ENCODE data around the gene MRPL14.

Gene MRPL14

DNA sequence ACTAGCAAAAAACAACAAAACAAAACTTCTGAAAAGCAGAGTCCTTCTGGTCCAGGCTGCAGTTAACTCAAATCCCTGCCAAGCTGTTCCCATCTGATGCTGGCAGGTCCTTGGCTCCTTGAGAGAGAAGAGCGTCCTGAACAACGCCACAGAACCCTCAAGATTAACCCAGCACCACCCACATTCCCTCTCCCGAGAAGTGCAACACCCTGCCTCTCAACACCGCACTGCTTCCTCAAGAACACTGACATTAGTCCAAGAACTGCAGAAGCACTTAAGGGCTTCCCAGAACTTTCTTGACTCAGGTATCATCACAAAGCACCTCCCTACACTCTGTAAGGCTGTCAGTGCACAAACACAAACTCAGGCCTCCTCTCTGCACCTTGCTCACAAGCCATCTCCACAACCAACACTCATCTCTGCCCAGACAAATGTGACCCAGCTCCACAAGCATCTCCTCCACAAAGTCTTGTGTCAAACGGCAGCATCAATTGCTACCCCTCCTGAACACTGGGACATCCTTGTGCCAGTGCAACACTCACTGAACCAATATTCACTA, 7.5 kb downstream of the MRPL14 start:
- Histone ChIP-seq H3K27me3 (replicated peaks; ENCODE audit: control insufficient read depth, insufficient read depth, low read length) (no peaks in the 10 kb centered on the region), H3K4me3 (replicated peaks; ENCODE audit: low read depth, low read length) (no peak overlapping the region), H3K36me3 (ENCODE audit: control insufficient read depth, insufficient read depth, low read length) (peaks cover 2% of the 10 kb centered on the region)
- DNase-seq (ENCODE audit: extremely low read depth, insufficient read length), result no peak
- TF ChIP-seq, protein P1, sequence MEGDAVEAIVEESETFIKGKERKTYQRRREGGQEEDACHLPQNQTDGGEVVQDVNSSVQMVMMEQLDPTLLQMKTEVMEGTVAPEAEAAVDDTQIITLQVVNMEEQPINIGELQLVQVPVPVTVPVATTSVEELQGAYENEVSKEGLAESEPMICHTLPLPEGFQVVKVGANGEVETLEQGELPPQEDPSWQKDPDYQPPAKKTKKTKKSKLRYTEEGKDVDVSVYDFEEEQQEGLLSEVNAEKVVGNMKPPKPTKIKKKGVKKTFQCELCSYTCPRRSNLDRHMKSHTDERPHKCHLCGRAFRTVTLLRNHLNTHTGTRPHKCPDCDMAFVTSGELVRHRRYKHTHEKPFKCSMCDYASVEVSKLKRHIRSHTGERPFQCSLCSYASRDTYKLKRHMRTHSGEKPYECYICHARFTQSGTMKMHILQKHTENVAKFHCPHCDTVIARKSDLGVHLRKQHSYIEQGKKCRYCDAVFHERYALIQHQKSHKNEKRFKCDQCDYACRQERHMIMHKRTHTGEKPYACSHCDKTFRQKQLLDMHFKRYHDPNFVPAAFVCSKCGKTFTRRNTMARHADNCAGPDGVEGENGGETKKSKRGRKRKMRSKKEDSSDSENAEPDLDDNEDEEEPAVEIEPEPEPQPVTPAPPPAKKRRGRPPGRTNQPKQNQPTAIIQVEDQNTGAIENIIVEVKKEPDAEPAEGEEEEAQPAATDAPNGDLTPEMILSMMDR (IDR thresholded peaks at IDR 0.05; ENCODE audit: insufficient read depth, low read length, poor library complexity, severe bottlenecking), result no peak

DNA sequence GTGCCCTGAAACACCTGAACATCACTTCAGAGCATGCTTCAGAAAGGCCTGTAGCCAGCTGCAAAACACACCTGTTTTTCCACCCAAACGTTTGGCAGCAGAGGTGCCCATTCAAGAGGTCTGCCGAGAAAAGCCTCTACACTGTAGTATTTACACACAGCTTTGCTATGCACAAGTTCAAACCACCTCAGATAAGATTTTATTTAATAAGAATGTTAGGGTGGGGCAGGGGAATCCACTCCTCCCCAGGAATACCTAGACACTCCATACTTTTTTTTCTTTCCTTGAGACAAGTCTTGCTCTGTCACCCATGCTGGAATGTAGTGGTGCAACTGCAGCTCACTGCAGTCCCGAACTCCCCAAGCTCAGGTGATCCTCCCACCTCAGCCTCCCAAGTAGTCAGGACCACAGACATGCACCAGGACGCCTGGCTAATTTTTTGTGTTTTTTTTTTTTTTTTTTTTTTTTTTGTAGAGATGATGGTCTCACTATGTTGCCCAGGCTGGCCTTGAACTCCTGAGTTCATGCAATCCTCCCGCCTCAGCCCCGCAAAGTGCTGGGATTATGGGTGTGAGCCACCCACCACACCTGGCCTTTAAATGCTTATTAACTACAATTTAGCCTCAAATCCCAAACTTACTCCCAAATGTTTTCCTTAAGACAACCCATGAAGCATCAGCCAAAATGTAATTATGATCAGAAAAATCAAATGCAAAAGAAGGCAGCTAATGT, 9.7 kb downstream of the MRPL14 start:
- H3K36me3 ChIP-seq (ENCODE audit: control insufficient read depth, insufficient read depth, low read length), result peaks cover 13% of the 10 kb centered on the region
- H3K4me3 ChIP-seq (replicated peaks; ENCODE audit: low read depth, low read length), result no peak overlapping the region
- DNase-seq (ENCODE audit: extremely low read depth, insufficient read length), result no peak
- H3K27me3 ChIP-seq (replicated peaks; ENCODE audit: control insufficient read depth, insufficient read depth, low read length), result no peaks in the 10 kb centered on the region
- TF ChIP-seq, protein P1 (IDR thresholded peaks at IDR 0.05; ENCODE audit: insufficient read depth, low read length, poor library complexity, severe bottlenecking), result no peak

DNA sequence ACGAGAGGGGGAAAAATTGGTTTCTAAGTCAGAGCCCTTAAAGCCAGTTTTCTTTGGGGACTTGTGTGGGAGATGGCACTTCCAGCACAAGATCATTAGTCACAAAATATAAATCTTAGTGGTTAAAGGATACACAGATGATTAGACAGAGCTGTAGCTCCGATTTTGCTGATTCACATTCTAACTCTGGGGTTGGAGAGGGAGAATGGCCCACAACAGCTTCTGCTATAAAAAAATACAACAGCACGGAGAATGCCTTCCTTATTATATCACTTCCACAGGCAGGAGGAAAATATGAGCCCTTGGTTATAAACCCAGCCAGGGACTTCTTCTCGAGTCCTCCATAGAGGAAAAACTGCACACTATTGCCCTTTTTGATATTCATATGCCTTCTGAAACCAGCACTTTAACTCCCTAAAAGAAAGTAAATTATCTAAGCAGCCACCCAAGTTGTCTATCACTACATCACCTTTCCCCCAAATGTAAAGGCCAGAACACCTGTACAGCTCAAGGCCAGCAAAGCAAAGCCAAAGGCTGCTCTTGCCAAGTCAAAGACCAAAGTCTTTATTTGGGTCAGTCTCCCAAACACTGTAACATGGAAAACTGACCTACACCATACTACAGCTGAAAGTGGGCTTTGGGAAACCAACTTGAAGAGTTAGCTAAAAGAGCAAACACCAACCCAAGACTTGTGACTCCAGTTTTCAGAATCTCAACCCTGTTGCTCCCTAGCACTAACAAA, 10.4 kb downstream of the MRPL14 start:
- TF ChIP-seq, protein P1 (IDR thresholded peaks at IDR 0.05; ENCODE audit: insufficient read depth, low read length, poor library complexity, severe bottlenecking), result no peak
- Histone ChIP-seq H3K4me3 (replicated peaks; ENCODE audit: low read depth, low read length) (no peak overlapping the region), H3K27me3 (replicated peaks; ENCODE audit: control insufficient read depth, insufficient read depth, low read length) (no peaks in the 10 kb centered on the region), H3K36me3 (ENCODE audit: control insufficient read depth, insufficient read depth, low read length) (peaks cover 14% of the 10 kb centered on the region)
- no peak for DNase-seq (ENCODE audit: extremely low read depth, insufficient read length)

DNA sequence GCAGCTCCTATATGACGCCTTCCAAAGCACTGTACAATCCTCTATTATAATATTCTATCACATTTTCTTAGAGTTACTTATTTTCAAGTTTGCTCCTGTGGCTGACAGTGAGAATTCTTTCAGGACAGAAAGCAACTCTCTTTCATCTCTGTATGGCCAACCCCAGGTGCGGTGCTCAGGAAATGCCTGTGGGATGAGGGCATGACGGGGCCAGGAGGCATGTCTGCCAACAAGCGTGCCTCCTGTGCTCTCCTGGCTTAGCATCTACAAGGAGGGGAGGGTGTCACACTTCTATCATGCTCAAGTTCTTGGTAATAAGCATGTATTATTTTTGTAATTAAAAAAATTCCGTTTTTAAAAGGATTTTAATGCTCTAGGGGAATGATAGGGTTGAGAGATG, 11.4 kb downstream of the MRPL14 start:
- TF ChIP-seq, protein P1 (IDR thresholded peaks at IDR 0.05; ENCODE audit: insufficient read depth, low read length, poor library complexity, severe bottlenecking), result no peak
- no peak for DNase-seq (ENCODE audit: extremely low read depth, insufficient read length)
- H3K36me3 ChIP-seq (ENCODE audit: control insufficient read depth, insufficient read depth, low read length), result peaks cover 17% of the 10 kb centered on the region
- no peak overlapping the region for H3K4me3 ChIP-seq (replicated peaks; ENCODE audit: low read depth, low read length)
- no peaks in the 10 kb centered on the region for H3K27me3 ChIP-seq (replicated peaks; ENCODE audit: control insufficient read depth, insufficient read depth, low read length)

DNA sequence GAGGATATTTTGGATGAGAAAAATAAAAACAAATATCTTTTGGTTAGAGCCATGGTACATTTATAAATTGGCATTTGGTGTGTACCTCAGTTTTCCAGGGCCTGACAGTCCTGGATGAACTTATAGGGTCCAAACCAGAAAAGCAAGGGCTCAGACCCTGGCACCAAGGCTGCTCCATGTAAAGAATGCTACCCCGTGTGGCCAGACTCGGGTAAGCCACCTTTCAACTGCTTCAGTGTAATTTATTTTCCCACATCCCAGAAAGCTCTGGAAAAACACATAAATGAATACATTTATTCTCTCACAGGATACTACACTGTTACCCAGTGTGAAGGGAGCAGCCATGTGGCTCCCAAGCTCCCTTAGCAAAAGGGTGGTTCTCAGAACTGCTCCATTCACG, 13.8 kb downstream of the MRPL14 start:
- Histone ChIP-seq H3K27me3 (replicated peaks; ENCODE audit: control insufficient read depth, insufficient read depth, low read length) (no peaks in the 10 kb centered on the region), H3K4me3 (replicated peaks; ENCODE audit: low read depth, low read length) (no peak overlapping the region), H3K36me3 (ENCODE audit: control insufficient read depth, insufficient read depth, low read length) (peaks cover 28% of the 10 kb centered on the region)
- TF ChIP-seq, protein P1 (IDR thresholded peaks at IDR 0.05; ENCODE audit: insufficient read depth, low read length, poor library complexity, severe bottlenecking), result peak; percentile 21
- DNase-seq (ENCODE audit: extremely low read depth, insufficient read length), result no peak

Measured in GM06990 (cell line).